ENCODE measurements around the gene BTG1.

Gene BTG1

GRCh38 chr12:92133795-92134637 is 11.6 kb downstream of the BTG1 start:
- no peak overlapping the region for H3K4me3 ChIP-seq (ENCODE audit: low read depth, low read length)
- no peak for TF ChIP-seq CTCF (IDR thresholded peaks at IDR 0.05; ENCODE audit: borderline replicate concordance, insufficient read depth, low read depth, low read length)

- no peak overlapping the region for H3K4me3 ChIP-seq (ENCODE audit: low read depth, low read length)
- no peak for TF ChIP-seq CTCF (IDR thresholded peaks at IDR 0.05; ENCODE audit: borderline replicate concordance, insufficient read depth, low read depth, low read length)
Measured at GRCh38 chr12:92133171-92133570, 12.5 kb downstream of the BTG1 start.

- no peak for TF ChIP-seq CTCF (IDR thresholded peaks at IDR 0.05; ENCODE audit: borderline replicate concordance, insufficient read depth, low read depth, low read length)
- H3K4me3 ChIP-seq (ENCODE audit: low read depth, low read length): no peak overlapping the region
Measured at GRCh38 chr12:92132288-92132687, 13.4 kb downstream of the BTG1 start.

- TF ChIP-seq CTCF (IDR thresholded peaks at IDR 0.05; ENCODE audit: borderline replicate concordance, insufficient read depth, low read depth, low read length): no peak
- no peak overlapping the region for H3K4me3 ChIP-seq (ENCODE audit: low read depth, low read length)
Measured at GRCh38 chr12:92130999-92131398, 14.6 kb downstream of the BTG1 start.

GRCh38 chr12:92129609-92130008 is 16.0 kb downstream of the BTG1 start:
- no peak overlapping the region for H3K4me3 ChIP-seq (ENCODE audit: low read depth, low read length)
- no peak for TF ChIP-seq CTCF (IDR thresholded peaks at IDR 0.05; ENCODE audit: borderline replicate concordance, insufficient read depth, low read depth, low read length)

GRCh38 chr12:92128612-92129011 is 17.0 kb downstream of the BTG1 start:
- no peak overlapping the region for H3K4me3 ChIP-seq (ENCODE audit: low read depth, low read length)
- no peak for TF ChIP-seq CTCF (IDR thresholded peaks at IDR 0.05; ENCODE audit: borderline replicate concordance, insufficient read depth, low read depth, low read length)

- no peak for TF ChIP-seq CTCF (IDR thresholded peaks at IDR 0.05; ENCODE audit: borderline replicate concordance, insufficient read depth, low read depth, low read length)
- no peak overlapping the region for H3K4me3 ChIP-seq (ENCODE audit: low read depth, low read length)
Measured at GRCh38 chr12:92124689-92125029, 21.0 kb downstream of the BTG1 start.
